NCI-H1417 (cell line): ENCODE data around the gene FADS6.

Experiments
- DNase-seq, 3 experiments: peaks; one replicate each; lab custom pipeline; 2025; lab: John Stamatoyannopoulos, UW

FADS6 gene

GRCh38 chr17:74866198-74866835 lies 27.1 kb downstream of the FADS6 start:
- DNase-seq: no peak

- DNase-seq: no peak
Measured at GRCh38 chr17:74865504-74866197, 27.8 kb downstream of the FADS6 start.

- peak; percentile 35 to 72 (median 69) for DNase-seq
Measured at GRCh38 chr17:74864866-74865395, 28.5 kb downstream of the FADS6 start.

- no peak for DNase-seq
Measured at GRCh38 chr17:74864297-74864865, 29.1 kb downstream of the FADS6 start.

- no peak for DNase-seq
Measured at GRCh38 chr17:74863420-74864296, 29.8 kb downstream of the FADS6 start.

- DNase-seq: no peak
Measured at GRCh38 chr17:74862919-74863318, 30.5 kb downstream of the FADS6 start.

- peak; percentile 37 to 60 (median 51) for DNase-seq
Measured at GRCh38 chr17:74862108-74862901, 31.1 kb downstream of the FADS6 start.

GRCh38 chr17:74861662-74862107 lies 31.7 kb downstream of the FADS6 start:
- DNase-seq: no peak

- peak in 2 of 3 experiments; percentile 30 to 35 for DNase-seq
Measured at GRCh38 chr17:74860872-74861661, 32.4 kb downstream of the FADS6 start.

- peak in 2 of 3 experiments; percentile 35 to 37 for DNase-seq
Measured at GRCh38 chr17:74860229-74860871, 33.1 kb downstream of the FADS6 start.

GRCh38 chr17:74859459-74860228 lies 33.8 kb downstream of the FADS6 start, which contains the start of gene GRIN2C:
TSS of gene GRIN2C (minus strand) at chr17:74859885. CDS start at chr17:74855092, 4,793 bp downstream.
- peak in 1 of 3 experiments; percentile 15 for DNase-seq

GRCh38 chr17:74858672-74859458 lies 34.6 kb downstream of the FADS6 start:
- no peak for DNase-seq

GRCh38 chr17:74857191-74857590 lies 36.2 kb downstream of the FADS6 start:
- no peak for DNase-seq

GRCh38 chr17:74856112-74856511 lies 37.3 kb downstream of the FADS6 start:
- no peak for DNase-seq

GRCh38 chr17:74855323-74855722 lies 38.1 kb downstream of the FADS6 start:
- no peak for DNase-seq

GRCh38 chr17:74854792-74855191 lies 38.6 kb downstream of the FADS6 start:
- DNase-seq: no peak

GRCh38 chr17:74853669-74854068 lies 39.8 kb downstream of the FADS6 start:
- DNase-seq: no peak

GRCh38 chr17:74853048-74853397 lies 40.4 kb downstream of the FADS6 start:
- no peak for DNase-seq
